Measurements from ENCODE around the gene C9orf85. TPM values are rescaled to one million over a fixed set of nuclear protein-coding genes. Genes with fewer than 3 reads are reported as not detected.

Gene C9orf85, protein sequence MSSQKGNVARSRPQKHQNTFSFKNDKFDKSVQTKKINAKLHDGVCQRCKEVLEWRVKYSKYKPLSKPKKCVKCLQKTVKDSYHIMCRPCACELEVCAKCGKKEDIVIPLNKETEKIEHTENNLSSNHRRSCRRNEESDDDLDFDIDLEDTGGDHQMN
- total RNA-seq (2022) (8.3 and 9.8 TPM in 2 replicates), Bru-seq, nascent RNA (percentile 77 among the genes with signal in this experiment), BruChase-seq, experiment 1, labeled RNA remaining after a 6-hour chase (percentile 60 among the genes with signal in this experiment), BruChase-seq, experiment 2, labeled RNA remaining after a 2-hour chase (percentile 61 among the genes with signal in this experiment)
- long read RNA-seq, transcript C9orf85-201 (4 exons, 1,279 nt) = major isoform, 12 of 20 reads
- long read RNA-seq, partial matches to known transcripts = 0 of 20 reads
- long read RNA-seq, other reads (novel, unspliced or antisense) = 7 of 20 reads

DNA sequence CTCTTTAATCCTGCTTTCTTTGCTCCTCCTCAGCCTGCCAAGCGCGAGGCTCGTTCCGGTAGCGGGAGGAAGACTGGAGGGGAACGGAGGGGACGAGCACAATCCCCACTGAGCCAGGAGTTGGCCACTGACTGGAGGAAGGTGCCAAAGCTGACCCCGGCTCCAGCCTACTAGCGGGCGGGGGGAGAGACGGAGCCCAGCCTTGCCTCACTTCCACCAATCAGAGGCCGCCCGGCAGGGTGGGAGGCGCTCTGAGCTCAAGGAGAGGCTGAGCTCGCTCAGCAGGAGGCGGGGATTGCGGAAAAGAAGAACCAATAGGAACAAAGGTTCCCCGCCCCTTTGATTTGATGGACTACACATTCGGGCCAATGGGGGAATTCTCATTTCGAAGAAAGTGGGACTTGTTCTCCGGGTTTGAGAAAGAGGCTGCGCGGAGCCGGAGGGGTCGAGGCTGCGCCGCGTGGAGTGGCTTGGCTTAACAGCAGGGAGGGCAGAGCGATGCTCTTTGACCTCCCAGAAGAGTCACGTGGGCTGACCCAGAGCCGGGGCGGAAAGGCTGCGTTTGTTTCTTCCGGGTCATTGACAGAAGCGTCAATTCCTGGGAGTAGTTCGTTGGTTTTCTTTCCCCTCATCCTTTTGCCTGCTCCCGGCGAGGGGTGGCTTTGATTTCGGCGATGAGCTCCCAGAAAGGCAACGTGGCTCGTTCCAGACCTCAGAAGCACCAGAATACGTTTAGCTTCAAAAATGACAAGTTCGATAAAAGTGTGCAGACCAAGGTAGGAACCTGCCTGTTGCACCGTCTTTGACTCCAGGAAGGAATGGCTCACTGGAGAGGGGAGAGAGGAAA is at the start of gene C9orf85, which contains the start of gene ABHD17B:
TSS of gene C9orf85 (plus strand) at position 579 of the 847 bp plus-strand sequence. CDS start at position 675, 96 bp downstream.
TSS of gene ABHD17B (minus strand) at position 133 of the 847 bp plus-strand sequence. CDS start 36,113 bp downstream, outside the sequence.
- no peaks in the 10 kb centered on the region for H3K27me3 Mint-ChIP-seq (ENCODE audit: unreplicated experiment)
- BruUV-seq (replicated peaks) = no TSS peak
- CTCF ChIA-PET = interaction anchor here (1.0 to 1.6 kb wide), 3 partner anchors 34 to 114 kb away, joined by 4 read pairs; no protein-coding TSS in a partner anchor
- peak; percentile 96 for DNase-seq
- H3K4me3 Mint-ChIP-seq (ENCODE audit: low read depth, unreplicated experiment) = peak within 1 kb of the TSS; percentile 88
- intact Hi-C loops (cut with micrococcal nuclease; ENCODE audit: unreplicated experiment) = loop anchor here (2.0 to 5.0 kb wide), 3 partner anchors 34 to 441 kb away; no protein-coding TSS in a partner anchor
- TF ChIP-seq, protein P1, sequence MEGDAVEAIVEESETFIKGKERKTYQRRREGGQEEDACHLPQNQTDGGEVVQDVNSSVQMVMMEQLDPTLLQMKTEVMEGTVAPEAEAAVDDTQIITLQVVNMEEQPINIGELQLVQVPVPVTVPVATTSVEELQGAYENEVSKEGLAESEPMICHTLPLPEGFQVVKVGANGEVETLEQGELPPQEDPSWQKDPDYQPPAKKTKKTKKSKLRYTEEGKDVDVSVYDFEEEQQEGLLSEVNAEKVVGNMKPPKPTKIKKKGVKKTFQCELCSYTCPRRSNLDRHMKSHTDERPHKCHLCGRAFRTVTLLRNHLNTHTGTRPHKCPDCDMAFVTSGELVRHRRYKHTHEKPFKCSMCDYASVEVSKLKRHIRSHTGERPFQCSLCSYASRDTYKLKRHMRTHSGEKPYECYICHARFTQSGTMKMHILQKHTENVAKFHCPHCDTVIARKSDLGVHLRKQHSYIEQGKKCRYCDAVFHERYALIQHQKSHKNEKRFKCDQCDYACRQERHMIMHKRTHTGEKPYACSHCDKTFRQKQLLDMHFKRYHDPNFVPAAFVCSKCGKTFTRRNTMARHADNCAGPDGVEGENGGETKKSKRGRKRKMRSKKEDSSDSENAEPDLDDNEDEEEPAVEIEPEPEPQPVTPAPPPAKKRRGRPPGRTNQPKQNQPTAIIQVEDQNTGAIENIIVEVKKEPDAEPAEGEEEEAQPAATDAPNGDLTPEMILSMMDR (IDR thresholded peaks at IDR 0.05; ENCODE audit: unreplicated experiment) = no peak
- no peaks in the 10 kb centered on the region for H3K4me1 Mint-ChIP-seq (ENCODE audit: low read depth, unreplicated experiment)
- no peaks in the 10 kb centered on the region for H3K9me3 Mint-ChIP-seq (ENCODE audit: low read depth, unreplicated experiment)
- peaks cover 39% of the 10 kb centered on the region for H3K36me3 Mint-ChIP-seq (ENCODE audit: insufficient read depth, unreplicated experiment)
- H3K27ac Mint-ChIP-seq (ENCODE audit: unreplicated experiment) = peak within 1 kb of the TSS; percentile 96

DNA sequence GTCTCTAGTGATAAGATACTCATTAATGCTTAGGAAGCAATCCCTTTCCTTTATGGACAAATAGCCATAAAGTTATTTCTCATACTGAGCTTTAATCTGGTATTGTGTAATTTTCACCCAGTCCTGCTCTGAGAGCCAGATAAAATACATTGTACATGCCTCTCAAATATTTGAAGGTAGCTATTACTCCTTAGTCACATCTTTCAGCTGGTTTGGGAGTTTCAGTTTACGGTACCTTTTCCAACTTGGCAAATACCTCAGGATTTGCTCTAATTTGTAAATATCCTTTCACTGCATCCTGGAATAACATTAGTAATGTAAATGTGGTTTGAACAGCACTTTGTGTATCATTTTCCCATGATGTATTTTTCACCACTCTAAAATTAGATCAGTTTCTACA is 47.8 kb upstream of the C9orf85 start:
- Mint-ChIP-seq H3K4me3 (ENCODE audit: low read depth, unreplicated experiment) (no peak overlapping the region), H3K27ac (ENCODE audit: unreplicated experiment) (no peak overlapping the region), H3K27me3 (ENCODE audit: unreplicated experiment) (no peaks in the 10 kb centered on the region), H3K4me1 (ENCODE audit: low read depth, unreplicated experiment) (peaks cover 4% of the 10 kb centered on the region), H3K36me3 (ENCODE audit: insufficient read depth, unreplicated experiment) (peaks cover 7% of the 10 kb centered on the region), H3K9me3 (ENCODE audit: low read depth, unreplicated experiment) (no peaks in the 10 kb centered on the region)
- TF ChIP-seq, protein P1 (IDR thresholded peaks at IDR 0.05; ENCODE audit: unreplicated experiment) = no peak
- intact Hi-C loops (cut with micrococcal nuclease; ENCODE audit: unreplicated experiment) = no loop called here
- DNase-seq = no peak
- CTCF ChIA-PET = no interaction called here
- BruUV-seq (replicated peaks) = no TSS peak

DNA sequence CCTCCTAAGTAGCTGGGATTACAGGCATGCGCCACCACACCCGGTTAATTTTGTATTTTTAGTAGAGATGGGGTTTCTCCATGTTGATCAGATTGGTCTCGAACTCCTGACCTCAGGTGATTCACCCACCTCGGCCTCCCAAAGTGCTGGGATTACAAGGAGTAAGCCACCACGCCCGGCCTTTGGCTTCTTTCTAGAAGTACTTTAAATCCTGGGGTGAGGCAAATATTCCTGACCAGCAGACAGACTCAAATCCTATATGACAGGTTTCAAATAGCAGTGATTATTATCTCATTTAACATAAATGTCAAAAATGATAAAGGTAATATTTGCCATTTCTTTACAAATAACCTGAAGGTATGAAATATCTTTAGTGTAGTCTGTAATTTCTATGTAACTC is 36.1 kb upstream of the C9orf85 start:
- Mint-ChIP-seq H3K4me1 (ENCODE audit: low read depth, unreplicated experiment) (no peaks in the 10 kb centered on the region), H3K36me3 (ENCODE audit: insufficient read depth, unreplicated experiment) (no peaks in the 10 kb centered on the region), H3K4me3 (ENCODE audit: low read depth, unreplicated experiment) (no peak overlapping the region), H3K27ac (ENCODE audit: unreplicated experiment) (no peak overlapping the region), H3K9me3 (ENCODE audit: low read depth, unreplicated experiment) (peaks cover 7% of the 10 kb centered on the region), H3K27me3 (ENCODE audit: unreplicated experiment) (no peaks in the 10 kb centered on the region)
- no peak for DNase-seq
- intact Hi-C loops (cut with micrococcal nuclease; ENCODE audit: unreplicated experiment) = no loop called here
- no TSS peak for BruUV-seq (replicated peaks)
- TF ChIP-seq, protein P1 (IDR thresholded peaks at IDR 0.05; ENCODE audit: unreplicated experiment) = no peak
- CTCF ChIA-PET = no interaction called here

DNA sequence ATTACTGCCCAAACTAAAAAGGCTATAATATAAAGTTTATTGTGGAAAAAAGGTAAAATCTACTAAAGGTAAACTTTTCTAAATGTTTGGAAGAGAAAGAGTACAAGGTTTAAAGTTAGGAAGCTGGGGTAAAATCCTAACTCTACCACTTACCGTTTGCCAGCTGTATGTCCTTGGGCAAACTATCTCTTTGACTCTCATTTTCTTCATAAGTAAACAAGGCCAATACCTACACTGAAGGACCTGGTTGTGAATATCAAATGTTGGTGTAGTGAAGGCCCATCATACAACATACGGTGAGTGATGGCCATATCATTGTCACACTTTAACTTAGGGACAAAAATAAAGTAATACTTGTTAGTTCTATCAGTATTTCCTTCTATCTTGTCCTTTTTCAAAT is 35.3 kb upstream of the C9orf85 start:
- Mint-ChIP-seq H3K4me1 (ENCODE audit: low read depth, unreplicated experiment) (no peaks in the 10 kb centered on the region), H3K27me3 (ENCODE audit: unreplicated experiment) (no peaks in the 10 kb centered on the region), H3K9me3 (ENCODE audit: low read depth, unreplicated experiment) (peaks cover 7% of the 10 kb centered on the region), H3K36me3 (ENCODE audit: insufficient read depth, unreplicated experiment) (no peaks in the 10 kb centered on the region), H3K4me3 (ENCODE audit: low read depth, unreplicated experiment) (no peak overlapping the region), H3K27ac (ENCODE audit: unreplicated experiment) (no peak overlapping the region)
- BruUV-seq (replicated peaks) = no TSS peak
- CTCF ChIA-PET = no interaction called here
- intact Hi-C loops (cut with micrococcal nuclease; ENCODE audit: unreplicated experiment) = no loop called here
- TF ChIP-seq, protein P1 (IDR thresholded peaks at IDR 0.05; ENCODE audit: unreplicated experiment) = no peak
- DNase-seq = no peak

Data from Calu3 (cell line).